Mammary epithelial cell (primary cell): ENCODE measurements around the gene RNU7-1.

Experiments
- CTCF ChIP-seq, 2 donors: IDR thresholded peaks in 1 of 2; conservative IDR thresholded peaks in 1 of 2; 2 replicates each; pipeline ENCODE4 v1.5.1; 2011 to 2012; ENCODE audit warnings: inconsistent platforms in 2 of 2, low read length in 2 of 2, mild to moderate bottlenecking in 2 of 2, control low read depth in 1 of 2, low read depth in 1 of 2; ENCODE audit not compliant: insufficient read depth in 1 of 2; ENCODE audit errors: extremely low read depth in 1 of 2
- EZH2 ChIP-seq: IDR thresholded peaks from 2 replicates; pipeline ENCODE4 v1.6.1; 2012; ENCODE audit warnings: low read length, inconsistent platforms, borderline replicate concordance

GRCh38 chr12:6957741-6958608 lies 14.4 kb downstream of the RNU7-1 start:
- TF ChIP-seq CTCF (conservative IDR thresholded peaks at IDR 0.05 in 1 of 2, IDR thresholded peaks at IDR 0.05 in 1 of 2; ENCODE audit: extremely low read depth in 1 of 2, insufficient read depth in 1 of 2, low read depth in 1 of 2, low read length in 2 of 2) (no peak), EZH2 (no peak)
